GM12801 (cell line): ENCODE measurements around the gene SEMA4C.

Experiments used
- CTCF ChIP-seq: IDR thresholded peaks from one replicate; pipeline ENCODE4 v1.5.1; 2011; ENCODE audit warnings: control low read depth; ENCODE audit not compliant: insufficient read length; ENCODE audit errors: extremely low read depth

Gene SEMA4C

DNA sequence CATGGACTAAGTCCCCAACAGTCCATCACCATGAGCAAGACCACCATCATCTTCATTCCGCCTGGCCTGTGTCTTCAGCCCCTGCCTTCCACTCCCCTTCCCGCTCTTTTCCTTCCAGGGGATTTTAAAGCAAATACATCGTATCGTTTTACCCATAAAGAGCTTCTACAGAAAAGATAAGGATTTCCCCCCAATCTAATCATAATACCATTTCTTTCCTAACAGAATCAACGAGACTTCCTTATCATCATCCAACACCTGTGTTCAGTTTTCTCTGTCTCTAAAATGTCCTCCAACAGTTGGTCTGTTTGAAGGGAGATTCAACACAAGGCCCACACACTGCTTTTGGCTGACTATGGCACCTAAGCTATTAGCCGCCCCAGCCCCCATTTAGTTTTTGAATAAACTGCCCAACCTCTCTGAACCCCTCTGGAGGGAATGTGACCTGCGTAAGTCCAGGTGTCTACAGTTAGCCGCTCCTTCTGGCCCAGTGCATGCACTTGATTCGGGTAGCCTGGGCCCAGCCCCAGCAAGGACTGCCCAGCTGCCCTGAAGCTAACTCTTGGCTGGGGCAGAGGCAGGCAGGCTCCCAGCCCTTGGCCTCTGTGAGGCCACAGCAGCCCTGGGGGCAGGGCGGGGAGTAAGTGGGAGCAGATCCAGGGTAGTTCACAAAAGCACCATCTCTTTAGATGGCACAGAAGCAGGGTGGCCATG, 25.3 kb upstream of the SEMA4C start:
- TF ChIP-seq CTCF, result no peak

- no peak for TF ChIP-seq CTCF
These were observed 24.3 kb upstream of the SEMA4C start for GRCh38 chr2:96894151-96894531.

- TF ChIP-seq CTCF, result no peak
These were observed 23.6 kb upstream of the SEMA4C start for GRCh38 chr2:96893289-96894150.

DNA sequence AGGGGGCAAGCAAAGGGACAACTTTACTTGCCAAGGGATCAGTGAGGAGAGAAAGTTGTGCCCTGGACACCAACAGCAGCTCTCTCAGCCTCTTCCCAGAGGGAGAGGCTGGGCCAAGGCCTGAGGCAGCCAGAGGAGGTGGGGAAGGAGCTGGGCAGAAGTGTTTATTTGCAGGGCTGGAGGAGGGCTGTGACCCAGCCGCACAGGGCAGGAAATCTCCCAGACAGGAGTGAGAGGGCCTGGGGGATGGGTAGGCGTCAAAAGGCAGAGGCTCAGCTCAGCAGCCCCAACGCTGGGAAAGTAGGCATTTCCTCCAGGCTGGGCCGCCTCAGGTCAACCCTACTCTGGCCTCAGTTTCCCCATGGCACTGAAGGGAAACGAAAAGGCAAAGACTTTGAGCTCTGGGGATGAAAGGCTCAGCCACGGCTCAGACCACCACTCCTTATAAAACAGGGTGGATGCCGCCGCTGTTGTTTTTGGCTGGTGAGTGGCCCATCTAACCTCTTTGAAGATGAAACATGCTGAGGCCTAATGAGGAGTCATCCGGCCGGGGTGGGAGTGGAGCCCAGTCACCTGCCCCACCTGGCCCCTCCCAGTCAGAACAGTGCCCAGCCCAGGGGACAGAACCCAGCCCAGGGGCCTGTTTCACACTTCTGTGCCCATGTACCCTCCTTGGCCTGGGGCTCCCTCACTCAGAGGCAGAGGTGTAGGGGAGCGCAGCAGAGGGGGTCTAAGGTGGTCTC, 21.9 kb upstream of the SEMA4C start:
- no peak for TF ChIP-seq CTCF

DNA sequence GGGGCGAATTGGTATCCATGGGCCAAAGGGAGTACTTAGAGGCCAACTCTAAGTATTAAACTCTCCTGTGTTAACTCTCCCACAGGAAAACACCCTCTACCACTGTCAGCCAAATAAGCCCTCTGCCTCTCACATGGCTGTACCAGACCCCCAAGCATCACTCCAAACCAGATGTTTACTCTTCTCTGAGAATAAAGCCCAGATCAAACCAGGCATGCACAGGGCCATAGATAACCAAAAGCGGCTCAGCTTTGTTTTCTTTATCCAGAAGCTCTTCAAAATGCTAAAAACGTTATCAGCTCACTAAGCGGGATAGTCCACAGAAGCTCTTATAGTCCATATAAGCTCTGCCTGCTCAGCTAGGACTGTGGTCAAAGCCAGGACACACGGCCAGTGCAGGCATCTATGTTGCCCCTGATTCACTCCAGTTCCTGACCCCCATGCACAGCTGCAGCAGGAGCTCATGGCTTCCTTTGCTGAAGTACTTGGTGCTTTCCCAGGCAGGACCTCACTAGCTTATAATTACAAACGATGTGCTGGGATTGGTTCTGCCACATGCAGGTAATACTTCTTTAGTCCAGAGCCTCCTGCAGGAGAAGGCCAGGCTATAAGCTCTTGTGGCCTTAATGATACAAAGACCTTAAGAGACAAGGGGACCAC, 21.0 kb upstream of the SEMA4C start:
- no peak for TF ChIP-seq CTCF

DNA sequence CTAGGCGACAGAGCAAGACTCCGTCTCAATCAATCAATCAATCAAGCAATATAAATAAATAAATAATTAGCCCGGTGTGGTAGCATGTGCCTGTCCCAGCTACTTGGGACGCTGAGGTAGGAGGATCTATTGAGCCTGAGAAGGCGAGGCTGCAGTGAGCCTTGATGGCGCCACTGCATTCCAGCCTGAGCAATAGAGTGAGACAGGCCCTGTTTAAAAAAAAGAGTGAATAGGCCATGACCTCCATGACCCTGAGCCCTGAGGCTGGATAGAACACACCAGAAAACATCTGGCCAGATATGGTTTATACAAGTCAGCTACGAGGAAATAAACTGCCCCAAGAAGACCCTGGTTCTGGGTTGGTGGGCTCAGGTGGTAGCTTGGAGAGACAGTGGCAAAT, 20.4 kb upstream of the SEMA4C start:
- TF ChIP-seq CTCF, result no peak
